ENCODE data around the gene CLCN2. TPM values are rescaled to one million over a fixed set of nuclear protein-coding genes. Genes with fewer than 3 reads are reported as not detected.

CLCN2 gene
- total and polyA plus RNA-seq, 10 donors = 1.6 to 6.4 (median 3.7) TPM

DNA sequence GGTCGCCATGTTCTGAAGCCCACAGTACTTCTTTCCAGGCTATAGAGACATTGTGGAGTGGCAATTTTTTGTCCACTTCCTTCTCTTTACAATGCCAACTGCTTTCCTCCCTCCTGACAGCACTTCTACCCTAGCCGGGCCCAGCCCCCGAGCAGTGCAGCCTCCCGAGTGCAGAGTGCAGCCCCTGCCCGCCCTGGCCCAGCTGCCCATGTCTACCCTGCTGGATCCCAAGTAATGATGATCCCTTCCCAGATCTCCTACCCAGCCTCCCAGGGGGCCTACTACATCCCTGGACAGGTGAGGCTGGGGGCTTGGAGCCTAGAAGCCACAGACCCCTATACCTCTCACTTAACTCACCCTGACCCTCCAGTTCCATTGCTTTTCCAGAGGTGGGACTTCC, 44.2 kb downstream of the CLCN2 start:
- intact Hi-C loops (cut with DNase I; ENCODE audit: low total_unique reads) = loop anchor here (10.0 kb wide), 1 partner anchor 132 kb away; the partner anchor contains the start of gene ABCF3
- peak overlapping the region in 5 of 8 donors; percentile 16 to 91 (median 74) for H3K4me3 ChIP-seq
- peaks cover 5 to 65% (median 45%) of the 10 kb centered on the region in 6 donors for H3K36me3 ChIP-seq
- H3K9me3 ChIP-seq = no peaks in the 10 kb centered on the region
- WGBS, 5 donors = 53 to 60% (median 58%) methylated on average over 5 of the region's 5 CpGs
- peak overlapping the region in 4 of 8 donors; percentile 96 to 99 (median 97) for H3K27ac ChIP-seq
- H3K27me3 ChIP-seq (replicated peaks in 1 of 7) = no peaks in the 10 kb centered on the region
- peak; percentile 75 for DNase-seq
- TF ChIP-seq POLR2A (IDR thresholded peaks at IDR 0.05) = no peak
- no peak for TF ChIP-seq POLR2AphosphoS5 (IDR thresholded peaks at IDR 0.05)
- TF ChIP-seq, protein P1, sequence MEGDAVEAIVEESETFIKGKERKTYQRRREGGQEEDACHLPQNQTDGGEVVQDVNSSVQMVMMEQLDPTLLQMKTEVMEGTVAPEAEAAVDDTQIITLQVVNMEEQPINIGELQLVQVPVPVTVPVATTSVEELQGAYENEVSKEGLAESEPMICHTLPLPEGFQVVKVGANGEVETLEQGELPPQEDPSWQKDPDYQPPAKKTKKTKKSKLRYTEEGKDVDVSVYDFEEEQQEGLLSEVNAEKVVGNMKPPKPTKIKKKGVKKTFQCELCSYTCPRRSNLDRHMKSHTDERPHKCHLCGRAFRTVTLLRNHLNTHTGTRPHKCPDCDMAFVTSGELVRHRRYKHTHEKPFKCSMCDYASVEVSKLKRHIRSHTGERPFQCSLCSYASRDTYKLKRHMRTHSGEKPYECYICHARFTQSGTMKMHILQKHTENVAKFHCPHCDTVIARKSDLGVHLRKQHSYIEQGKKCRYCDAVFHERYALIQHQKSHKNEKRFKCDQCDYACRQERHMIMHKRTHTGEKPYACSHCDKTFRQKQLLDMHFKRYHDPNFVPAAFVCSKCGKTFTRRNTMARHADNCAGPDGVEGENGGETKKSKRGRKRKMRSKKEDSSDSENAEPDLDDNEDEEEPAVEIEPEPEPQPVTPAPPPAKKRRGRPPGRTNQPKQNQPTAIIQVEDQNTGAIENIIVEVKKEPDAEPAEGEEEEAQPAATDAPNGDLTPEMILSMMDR (IDR thresholded peaks at IDR 0.05 in 8 of 11, conservative IDR thresholded peaks at IDR 0.05 in 3 of 11) = no peak
- peaks cover 20 to 81% (median 67%) of the 10 kb centered on the region in 6 donors for H3K4me1 ChIP-seq

DNA sequence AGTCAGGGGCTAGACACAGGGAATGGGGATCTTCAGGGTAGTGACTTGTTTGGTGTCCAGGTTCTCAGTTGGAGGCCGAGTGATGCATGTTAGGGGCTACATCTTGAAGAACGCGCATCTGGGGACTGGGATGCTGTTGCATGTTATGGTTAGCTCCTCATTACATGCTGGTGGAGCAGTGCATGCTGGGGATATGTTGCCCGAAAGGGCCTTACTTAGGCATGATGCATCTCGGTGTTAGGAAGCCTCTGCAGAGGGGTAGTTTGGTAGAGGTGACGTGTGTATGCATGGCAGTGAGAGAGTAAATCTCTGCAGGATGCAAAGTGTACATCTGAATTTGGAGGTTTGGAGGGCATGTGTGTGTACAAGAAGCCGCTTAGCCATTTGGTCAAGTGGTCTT, 44.6 kb downstream of the CLCN2 start:
- intact Hi-C loops (cut with DNase I; ENCODE audit: low total_unique reads) = loop anchor here (10.0 kb wide), 1 partner anchor 132 kb away; the partner anchor contains the start of gene ABCF3
- Histone ChIP-seq H3K4me1 (peaks cover 20 to 77% (median 66%) of the 10 kb centered on the region in 6 donors), H3K9me3 (no peaks in the 10 kb centered on the region), H3K27me3 (replicated peaks in 1 of 7) (no peaks in the 10 kb centered on the region), H3K4me3 (peak overlapping the region in 6 of 8 donors; percentile 16 to 91 (median 72)), H3K27ac (peak overlapping the region in 5 of 8 donors; percentile 91 to 99 (median 97)), H3K36me3 (peaks cover under 1 to 61% (median 41%) of the 10 kb centered on the region in 6 donors)
- TF ChIP-seq, protein P1 (IDR thresholded peaks at IDR 0.05 in 8 of 11, conservative IDR thresholded peaks at IDR 0.05 in 3 of 11) = no peak
- no peak for TF ChIP-seq POLR2AphosphoS5 (IDR thresholded peaks at IDR 0.05)
- no peak for TF ChIP-seq POLR2A (IDR thresholded peaks at IDR 0.05)
- no peak for DNase-seq
- 73 to 87% (median 82%) methylated on average over 7 of the region's 7 CpGs for WGBS, 5 donors

DNA sequence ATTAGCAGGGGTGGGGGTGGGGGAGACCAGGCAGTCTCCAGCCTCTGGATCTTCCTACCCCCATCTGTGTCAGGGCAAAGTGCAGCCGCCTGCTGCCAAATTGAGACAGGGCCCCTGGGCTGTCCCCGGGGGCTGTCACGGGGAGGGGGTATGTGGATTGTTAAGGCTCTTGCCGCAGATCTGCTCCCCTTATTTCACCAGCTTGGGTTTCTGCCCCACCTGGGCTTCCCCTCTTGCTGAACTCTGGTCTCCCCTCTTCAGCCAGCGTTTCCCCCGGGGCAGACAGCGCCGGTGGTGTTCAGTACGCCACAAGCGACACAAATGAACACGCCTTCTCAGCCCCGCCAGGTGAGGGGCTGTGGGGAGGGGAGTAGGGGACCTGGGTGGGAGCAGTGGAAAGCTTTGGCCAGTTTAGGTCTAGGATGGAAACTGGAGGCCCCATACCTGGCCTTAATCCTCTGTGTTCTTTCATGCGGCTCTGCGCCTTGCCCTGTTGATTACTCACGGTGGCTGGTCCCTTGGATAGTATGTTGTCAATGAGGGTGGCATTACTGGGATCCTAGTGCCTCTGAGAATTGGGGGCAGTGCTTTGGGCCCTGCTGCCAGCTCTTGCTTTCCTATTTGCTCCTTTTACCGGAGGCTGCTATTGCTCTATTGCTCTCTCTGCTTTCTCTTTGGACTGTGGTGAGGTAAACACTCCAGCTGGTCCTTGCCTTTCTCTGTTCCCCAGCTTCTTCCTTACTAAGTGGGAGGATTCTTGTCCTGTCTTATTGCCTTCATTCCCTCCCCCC, 45.3 kb downstream of the CLCN2 start:
- Histone ChIP-seq H3K36me3 (peaks cover 0 to 54% (median 33%) of the 10 kb centered on the region in 6 donors), H3K4me1 (peaks cover 20 to 69% (median 62%) of the 10 kb centered on the region in 6 donors), H3K27me3 (replicated peaks in 1 of 7) (no peaks in the 10 kb centered on the region), H3K27ac (peak overlapping the region; percentile 79 to 99 (median 95)), H3K4me3 (peak overlapping the region; percentile 62 to 91 (median 72)), H3K9me3 (no peaks in the 10 kb centered on the region)
- WGBS, 5 donors = 27 to 64% (median 44%) methylated on average over 15 to 16 of the region's 16 CpGs
- TF ChIP-seq, protein P1 (IDR thresholded peaks at IDR 0.05 in 8 of 11, conservative IDR thresholded peaks at IDR 0.05 in 3 of 11) = no peak
- TF ChIP-seq POLR2AphosphoS5 (IDR thresholded peaks at IDR 0.05) (no peak), POLR2A (IDR thresholded peaks at IDR 0.05) (no peak)
- intact Hi-C loops (cut with DNase I; ENCODE audit: low total_unique reads) = loop anchor here (10.0 kb wide), 1 partner anchor 131 kb away; the partner anchor contains the start of gene ABCF3
- no peak for DNase-seq

DNA sequence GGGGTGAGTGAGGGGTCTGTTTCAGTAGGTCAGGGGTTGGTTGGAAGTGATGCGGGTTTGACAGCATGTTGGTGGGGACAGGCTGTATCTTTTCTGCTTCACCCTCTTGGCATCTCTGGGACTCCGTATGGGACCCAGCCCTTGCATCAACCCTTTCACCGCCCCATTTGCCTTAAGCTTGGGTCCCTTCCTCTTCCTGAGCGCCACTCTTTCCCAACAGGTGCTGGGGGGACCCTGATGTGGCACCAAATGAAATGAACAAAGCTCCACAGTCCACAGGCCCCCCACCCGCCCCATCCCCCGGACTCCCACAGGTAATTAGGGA, 45.9 kb downstream of the CLCN2 start:
- no peak for DNase-seq
- Histone ChIP-seq H3K9me3 (no peaks in the 10 kb centered on the region), H3K27me3 (replicated peaks in 1 of 7) (no peaks in the 10 kb centered on the region), H3K36me3 (peaks cover 0 to 48% (median 28%) of the 10 kb centered on the region in 6 donors), H3K4me1 (peaks cover 20 to 64% (median 57%) of the 10 kb centered on the region in 6 donors), H3K27ac (peak overlapping the region; percentile 79 to 99 (median 95)), H3K4me3 (peak overlapping the region; percentile 62 to 91 (median 72))
- TF ChIP-seq POLR2AphosphoS5 (IDR thresholded peaks at IDR 0.05) (no peak), POLR2A (IDR thresholded peaks at IDR 0.05) (no peak)
- TF ChIP-seq, protein P1 (IDR thresholded peaks at IDR 0.05 in 8 of 11, conservative IDR thresholded peaks at IDR 0.05 in 3 of 11) = no peak
- intact Hi-C loops (cut with DNase I; ENCODE audit: low total_unique reads) = loop anchor here (10.0 kb wide), 1 partner anchor 131 kb away; the partner anchor contains the start of gene ABCF3
- WGBS, 5 donors = 10 to 32% (median 13%) methylated on average over 5 to 6 of the region's 6 CpGs

Measured in spleen (tissue), 11 donors.